HK-2 (cell line): ENCODE results near the gene GCLC.
A peak's percentile ranks its signal among the peaks of the same experiment; 100 is the strongest.
"Not testable (repeated sequence)": the region's sequence is repeated elsewhere in the genome, so short reads cannot be mapped to it uniquely, and the experiment has no call there.

Experiments
- DNase-seq: peaks from one replicate; pipeline ENCODE4 v3.0.0-alpha.2; 2018; ENCODE audit not compliant: unreplicated experiment

Gene GCLC

GRCh38 chr6:53492860-53493634, 51.9 kb downstream of the GCLC start:
- DNase-seq, result no peak

GRCh38 chr6:53487080-53487479, 57.8 kb downstream of the GCLC start:
- no peak for DNase-seq

GRCh38 chr6:53486679-53487078, 58.2 kb downstream of the GCLC start:
- no peak for DNase-seq

- peak; percentile 50 for DNase-seq
Observed at GRCh38 chr6:53484476-53485280, 60.2 kb downstream of the GCLC start.

DNA sequence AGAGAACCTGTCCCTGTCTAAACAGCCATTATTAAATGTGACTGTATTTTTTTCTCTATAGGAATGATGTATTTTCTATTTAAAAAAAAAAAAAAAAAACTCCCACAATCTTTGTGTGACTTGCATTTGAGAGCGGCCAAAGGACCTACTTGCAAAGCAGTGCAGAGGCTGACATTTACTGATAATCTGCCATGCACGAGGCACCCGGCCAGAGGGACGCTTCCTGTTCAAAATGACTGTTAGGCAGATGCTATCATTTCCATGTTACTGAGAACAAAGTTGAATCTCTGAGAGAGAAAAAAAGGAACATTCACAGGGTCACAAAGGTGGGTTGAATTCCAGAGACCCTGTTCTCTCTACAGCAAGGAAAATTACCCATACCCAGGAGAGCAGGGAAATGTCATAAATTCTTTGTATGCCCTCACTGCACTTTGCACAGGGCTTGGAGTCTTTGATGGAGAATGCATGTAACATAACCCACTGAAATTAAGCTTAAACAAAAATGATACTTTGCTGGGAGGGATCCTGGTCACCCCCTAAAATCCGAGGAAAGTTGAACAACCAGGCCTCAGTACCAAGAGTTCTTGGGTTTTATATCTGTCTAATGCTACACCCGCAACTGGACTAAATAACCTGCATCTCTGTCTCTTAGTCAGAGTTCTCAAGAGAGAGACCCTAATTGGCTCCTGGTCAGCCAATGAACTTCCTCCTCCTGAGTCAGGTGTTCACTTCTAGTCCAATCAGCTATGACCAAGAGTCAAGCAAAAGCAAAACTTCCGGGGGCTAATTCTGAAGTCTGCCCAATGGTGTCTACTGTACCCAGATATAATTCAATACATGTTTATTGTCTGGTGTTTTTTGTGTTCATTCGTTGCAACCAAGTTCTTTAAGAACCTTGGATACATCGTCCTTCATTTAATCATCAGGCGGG, 61.2 kb downstream of the GCLC start:
- no peak for DNase-seq

- no peak for DNase-seq
Observed at GRCh38 chr6:53481323-53481722, 63.6 kb downstream of the GCLC start.

- DNase-seq, result not testable (repeated sequence)
Observed at GRCh38 chr6:53480774-53481173, 64.1 kb downstream of the GCLC start.

GRCh38 chr6:53479871-53480270, 65.0 kb downstream of the GCLC start:
- DNase-seq, result no peak

DNA sequence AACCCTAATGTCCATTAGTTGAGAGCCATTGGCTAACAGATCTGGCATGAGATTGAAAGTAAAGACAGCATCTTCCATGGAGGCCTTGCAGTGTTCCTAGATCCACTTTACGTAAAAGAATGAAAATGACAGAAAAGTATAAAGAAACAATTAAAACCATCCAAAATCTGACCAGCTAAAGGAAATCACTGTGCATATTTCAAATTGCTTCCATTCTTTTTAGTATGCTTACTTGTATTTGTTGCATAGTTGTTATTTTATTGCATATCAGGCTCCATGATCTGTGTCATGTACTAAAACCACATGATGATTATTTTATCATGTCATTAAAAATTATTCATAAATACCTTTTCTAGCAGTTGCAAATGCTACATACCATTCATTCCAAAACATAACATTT, 67.9 kb downstream of the GCLC start:
- no peak for DNase-seq

DNA sequence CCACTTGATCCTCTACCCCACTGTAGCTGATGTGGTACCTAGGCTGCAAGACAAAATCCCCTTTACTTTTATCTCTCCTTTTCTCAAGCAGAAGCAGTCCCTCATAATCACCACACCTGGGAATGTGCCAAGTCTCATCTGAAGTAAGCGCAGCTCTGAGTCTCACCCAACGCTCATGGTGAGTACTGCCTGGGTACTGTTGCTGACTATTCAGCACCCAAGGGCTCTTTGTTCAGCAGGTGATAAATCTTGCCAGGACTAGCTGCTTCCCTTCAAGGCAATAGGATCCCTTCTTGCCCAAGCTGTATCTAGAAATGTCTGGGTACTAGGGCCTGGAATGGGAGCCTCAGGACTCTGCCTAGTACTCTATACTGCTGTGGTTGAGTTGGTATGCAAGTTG, 70.9 kb downstream of the GCLC start:
- DNase-seq, result no peak

GRCh38 chr6:53469163-53469562, 75.7 kb downstream of the GCLC start:
- DNase-seq, result no peak

GRCh38 chr6:53466257-53466656, 78.6 kb downstream of the GCLC start:
- DNase-seq, result no peak

DNA sequence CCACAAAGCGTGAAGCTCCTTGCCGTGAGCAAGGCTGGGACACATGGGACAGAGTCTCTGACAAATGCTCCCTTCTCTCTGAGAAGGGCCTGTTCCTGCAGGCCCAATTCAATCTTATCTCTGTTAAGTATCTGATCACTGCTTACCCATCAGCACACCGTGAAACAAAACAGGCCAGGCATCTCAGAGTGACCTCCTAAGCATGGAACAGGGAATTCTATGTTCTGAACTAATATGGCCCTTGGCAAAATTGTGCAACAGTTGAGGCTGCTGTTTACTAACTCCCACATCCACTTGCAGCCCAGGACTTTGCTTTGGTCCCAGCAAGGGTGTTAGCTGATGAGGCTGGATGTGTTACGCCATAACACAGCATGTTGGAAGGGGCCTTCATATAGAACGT, 79.2 kb downstream of the GCLC start:
- DNase-seq, result no peak

DNA sequence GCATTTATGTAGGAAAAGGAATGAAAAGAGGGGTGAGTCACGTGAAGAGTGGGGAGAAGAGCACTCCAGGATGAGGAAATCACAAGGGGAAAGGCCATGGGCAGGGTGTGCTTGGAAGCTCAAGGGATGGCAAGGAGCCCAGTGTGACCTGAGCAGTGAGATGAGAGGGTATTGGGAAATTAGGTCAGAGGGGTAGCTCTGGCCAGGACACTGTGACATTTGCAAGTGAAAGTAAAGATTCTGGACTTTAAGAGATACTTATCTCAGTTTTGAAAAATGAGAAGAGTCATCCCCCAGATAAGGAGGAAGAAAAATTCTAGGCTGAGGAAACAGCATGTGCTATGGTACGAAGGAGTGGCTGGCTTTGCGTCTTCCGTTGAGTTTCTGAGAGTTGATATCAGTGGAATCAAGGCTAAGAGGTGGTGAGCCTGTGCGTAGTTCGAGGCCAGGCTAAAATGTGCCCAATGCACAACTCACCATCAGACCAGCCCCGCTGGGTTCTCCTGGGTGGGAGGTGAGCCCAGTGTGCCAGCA, 79.9 kb downstream of the GCLC start:
- DNase-seq, result no peak

DNA sequence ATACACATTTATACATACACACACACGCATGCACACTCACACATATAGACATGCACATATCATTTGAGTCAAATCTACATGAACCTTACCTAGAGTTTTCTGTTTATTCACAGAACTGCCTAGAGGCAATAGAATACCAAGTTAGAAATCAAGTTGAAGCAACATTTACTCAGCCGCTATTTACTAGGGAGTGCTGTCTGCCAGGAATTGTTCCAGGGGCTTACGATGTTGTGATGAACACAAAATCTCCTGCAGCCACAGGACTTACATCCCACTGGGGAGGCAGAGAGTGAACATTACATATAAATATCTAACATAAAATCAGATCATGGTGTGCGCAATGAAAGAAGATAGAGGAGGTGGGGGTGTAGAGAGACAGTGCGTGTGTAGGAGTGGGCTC, 80.4 kb downstream of the GCLC start:
- no peak for DNase-seq

DNA sequence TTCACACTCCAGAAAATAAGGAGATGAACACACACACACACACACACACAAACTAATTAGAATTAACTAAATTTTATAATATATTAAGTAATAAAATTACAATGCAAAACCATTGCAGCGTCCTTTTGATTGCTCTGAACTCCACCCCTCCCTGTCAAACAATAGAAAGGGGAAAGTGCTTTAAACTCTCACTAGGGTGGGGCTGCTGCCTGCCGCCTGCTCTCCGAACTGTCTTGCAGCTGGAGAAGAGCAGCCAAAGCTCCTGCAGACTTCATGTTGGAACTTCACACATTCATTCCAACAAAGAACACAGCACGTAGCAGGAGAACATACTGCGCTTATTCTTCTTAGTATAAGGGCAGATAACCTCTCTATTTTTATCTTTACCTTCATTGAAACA, 83.2 kb downstream of the GCLC start:
- DNase-seq, result no peak

- no peak for DNase-seq
Observed at GRCh38 chr6:53461041-53461656, 83.8 kb downstream of the GCLC start.

GRCh38 chr6:53458105-53458866, 86.6 kb downstream of the GCLC start:
- DNase-seq, result no peak

- no peak for DNase-seq
Observed at GRCh38 chr6:53456809-53457208, 88.1 kb downstream of the GCLC start.

GRCh38 chr6:53455678-53456077, 89.2 kb downstream of the GCLC start:
- DNase-seq, result no peak

- DNase-seq, result no peak
Observed at GRCh38 chr6:53451165-53451564, 93.7 kb downstream of the GCLC start.
